GM23338 (cell line): ENCODE results near the gene C11orf91. TPM values are rescaled to one million over a fixed set of nuclear protein-coding genes. Genes with fewer than 3 reads are reported as not detected.

ENCODE experiments used
- ATAC-seq: fragments of 200-7000 bp; cut with Tn5 transposase; 3 replicates; pipeline ENCODE4 v1.9.1; 2020
- DNase-seq: peaks from one replicate; pipeline ENCODE4 v3.0.0-alpha.2; 2015; ENCODE audit warnings: low spot score
- H2AFZ ChIP-seq: fragments of 200-600 bp; sonication (generic); 2 replicates; pipeline ENCODE4 v1.8.0; 2016; ENCODE audit warnings: antibody characterized with exemption, mild to moderate bottlenecking, moderate library complexity
- H3F3A ChIP-seq: fragments of 200-600 bp; sonication (generic); replicated peaks from 2 replicates; pipeline ENCODE4 v1.8.0; 2017; ENCODE audit warnings: antibody characterized with exemption, mixed run types, low read depth
- H3K27ac ChIP-seq: fragments of 200-600 bp; sonication (generic); 2 replicates; pipeline ENCODE4 v1.6.1; 2016; ENCODE audit warnings: low read depth
- H3K27me3 ChIP-seq: fragments of 200-600 bp; sonication (generic); 2 replicates; pipeline ENCODE4 v1.8.0; 2016; ENCODE audit warnings: mild to moderate bottlenecking, mixed run types, moderate library complexity; ENCODE audit not compliant: insufficient read depth
- H3K36me3 ChIP-seq: fragments of 200-600 bp; sonication (generic); 2 replicates; pipeline ENCODE4 v1.8.0; 2016; ENCODE audit warnings: mild to moderate bottlenecking; ENCODE audit not compliant: insufficient read depth
- H3K4me1 ChIP-seq: fragments of 200-600 bp; sonication (generic); 2 replicates; pipeline ENCODE4 v1.8.0; 2016; ENCODE audit warnings: mild to moderate bottlenecking, moderate library complexity; ENCODE audit not compliant: insufficient read depth
- H3K4me2 ChIP-seq: fragments of 200-600 bp; sonication (generic); 2 replicates; pipeline ENCODE4 v1.7.1; 2017; ENCODE audit warnings: mixed run types
- H3K4me3 ChIP-seq: fragments of 200-600 bp; sonication (generic); 2 replicates; pipeline ENCODE4 v1.6.1; 2016; ENCODE audit warnings: mixed run types
- H3K79me2 ChIP-seq: fragments of 200-600 bp; sonication (generic); replicated peaks from 2 replicates; pipeline ENCODE4 v1.8.0; 2017; ENCODE audit warnings: mild to moderate bottlenecking; ENCODE audit not compliant: insufficient read depth
- H3K9me2 ChIP-seq: fragments of 200-600 bp; sonication (generic); 2 replicates; pipeline ENCODE4 v1.8.0; 2017; ENCODE audit not compliant: insufficient read depth
- H4K20me1 ChIP-seq: fragments of 200-600 bp; sonication (generic); replicated peaks from 2 replicates; pipeline ENCODE4 v1.8.0; 2017; ENCODE audit warnings: mild to moderate bottlenecking; ENCODE audit not compliant: insufficient read depth
- H3K27ac Mint-ChIP-seq: 2 replicates; pipeline ENCODE4 v1.8.0; 2020; ENCODE audit warnings: inconsistent platforms, mild to moderate bottlenecking, moderate library complexity, mixed read lengths
- H3K27me3 Mint-ChIP-seq: 3 replicates; pipeline ENCODE4 v1.8.0; 2022; ENCODE audit warnings: low read depth, mild to moderate bottlenecking, moderate library complexity, mixed read lengths, inconsistent platforms; ENCODE audit not compliant: insufficient read depth, poor library complexity
- H3K36me3 Mint-ChIP-seq: 3 replicates; pipeline ENCODE4 v1.8.0; 2021; ENCODE audit warnings: low read depth, mild to moderate bottlenecking, inconsistent platforms, moderate library complexity, mixed read lengths
- H3K4me1 Mint-ChIP-seq: 3 replicates; pipeline ENCODE4 v1.8.0; 2020; ENCODE audit warnings: mild to moderate bottlenecking, inconsistent platforms, mixed read lengths
- H3K4me3 Mint-ChIP-seq: 3 replicates; pipeline ENCODE4 v1.8.0; 2021; ENCODE audit warnings: moderate library complexity, mild to moderate bottlenecking, inconsistent platforms, mixed read lengths
- H3K9me3 Mint-ChIP-seq: 3 replicates; pipeline ENCODE4 v1.8.0; 2020; ENCODE audit warnings: moderate library complexity, mild to moderate bottlenecking, inconsistent platforms, mixed read lengths
- CREB1 ChIP-seq: fragments of 250-450 bp; sonication (Bioruptor Pico); IDR thresholded peaks from 2 replicates; pipeline ENCODE4 v1.5.0; 2020; ENCODE audit warnings: low read depth, mild to moderate bottlenecking, moderate library complexity
- ETS1 ChIP-seq: IDR thresholded peaks from 2 replicates; pipeline ENCODE4 v1.6.1; 2016; ENCODE audit warnings: antibody characterized with exemption
- EZH2 ChIP-seq: fragments of 200-600 bp; sonication (generic); IDR thresholded peaks from one replicate; pipeline ENCODE4 v1.8.0; 2017; ENCODE audit warnings: antibody characterized with exemption, mild to moderate bottlenecking, low read depth; ENCODE audit not compliant: unreplicated experiment
- JUNB ChIP-seq: IDR thresholded peaks from one replicate; pipeline ENCODE4 v1.6.1; 2016; ENCODE audit warnings: antibody characterized with exemption; ENCODE audit not compliant: unreplicated experiment
- REST ChIP-seq: IDR thresholded peaks from one replicate; pipeline ENCODE4 v1.6.1; 2018; ENCODE audit warnings: antibody characterized with exemption; ENCODE audit not compliant: unreplicated experiment
- ZNF114 ChIP-seq: fragments of 250-450 bp; sonication (Bioruptor Pico); IDR thresholded peaks from 2 replicates; pipeline ENCODE4 v1.5.0; 2020; ENCODE audit warnings: mild to moderate bottlenecking, moderate library complexity
- ZNF462 ChIP-seq: fragments of 250-450 bp; sonication (Bioruptor Pico); IDR thresholded peaks from 2 replicates; pipeline ENCODE4 v1.5.0; 2020; ENCODE audit warnings: mild to moderate bottlenecking, moderate library complexity
- polyA plus RNA-seq: library from polyadenylated mRNA; unstranded; fragments of >200 nt; fragmentation: Nextera tagmentation; extraction: Ambion mirVana; gene quantifications from 2 replicates; pipeline ENCODE4 v1.2.1, GENCODE V29; 2016
- total RNA-seq: library from RNA; depleted of rRNA; stranded (reverse); fragments of >200 nt; shearing (Covaris generic); gene quantifications from 2 replicates; pipeline ENCODE4 v1.2.3, GENCODE V29; 2014

C11orf91 gene
- total and polyA plus RNA-seq, 2 experiments from 2014 or later, result not detected

GRCh38 chr11:33709466-33709865, 8.8 kb upstream of the C11orf91 start:
- DNase-seq, result no peak
- H3K27ac Mint-ChIP-seq, result no peak overlapping the region
- H3K36me3 Mint-ChIP-seq, result peaks cover 9% of the 10 kb centered on the region; the same call in 2 of the 3 replicates
- peaks cover 4% of the 10 kb centered on the region; the same call in 1 of the 2 replicates for H3K4me1 ChIP-seq
- no peaks in the 10 kb centered on the region for H3F3A ChIP-seq
- H2AFZ ChIP-seq, result no peak overlapping the region
- no peaks in the 10 kb centered on the region for H3K9me2 ChIP-seq
- no peaks in the 10 kb centered on the region for H3K79me2 ChIP-seq
- no peak overlapping the region for H3K4me3 Mint-ChIP-seq
- H3K36me3 ChIP-seq, result peaks cover 7% of the 10 kb centered on the region; the same call in 1 of the 2 replicates
- H4K20me1 ChIP-seq, result no peaks in the 10 kb centered on the region
- no peak overlapping the region for H3K27ac ChIP-seq
- ATAC-seq, result no peak
- H3K27me3 Mint-ChIP-seq, result no peaks in the 10 kb centered on the region
- TF ChIP-seq ETS1 (no peak), ZNF114 (CRISPR knock-in tag) (no peak), EZH2 (no peak), REST (no peak), CREB1 (CRISPR knock-in tag) (no peak), ZNF462 (CRISPR knock-in tag) (no peak), JUNB (no peak)
- peaks cover 7% of the 10 kb centered on the region; the same call in 2 of the 3 replicates for H3K4me1 Mint-ChIP-seq
- no peak overlapping the region for H3K4me2 ChIP-seq
- no peak overlapping the region for H3K4me3 ChIP-seq
- no peaks in the 10 kb centered on the region for H3K27me3 ChIP-seq
- no peaks in the 10 kb centered on the region; the same call in 2 of the 3 replicates for H3K9me3 Mint-ChIP-seq
